GM12873 (cell line): Measurements from ENCODE around the gene SART1.

ENCODE experiments used
- TF ChIP-seq, protein P1 (sequence below): IDR thresholded peaks from 2 replicates; pipeline ENCODE4 v1.5.1; 2012; ENCODE audit warnings: low read depth, mild to moderate bottlenecking, moderate library complexity, low read length, control low read depth; ENCODE audit not compliant: insufficient read depth; ENCODE audit errors: missing control alignments

The SART1 gene

GRCh38 chr11:65968600-65969482 lies 7.3 kb downstream of the SART1 start:
- TF ChIP-seq, protein P1, sequence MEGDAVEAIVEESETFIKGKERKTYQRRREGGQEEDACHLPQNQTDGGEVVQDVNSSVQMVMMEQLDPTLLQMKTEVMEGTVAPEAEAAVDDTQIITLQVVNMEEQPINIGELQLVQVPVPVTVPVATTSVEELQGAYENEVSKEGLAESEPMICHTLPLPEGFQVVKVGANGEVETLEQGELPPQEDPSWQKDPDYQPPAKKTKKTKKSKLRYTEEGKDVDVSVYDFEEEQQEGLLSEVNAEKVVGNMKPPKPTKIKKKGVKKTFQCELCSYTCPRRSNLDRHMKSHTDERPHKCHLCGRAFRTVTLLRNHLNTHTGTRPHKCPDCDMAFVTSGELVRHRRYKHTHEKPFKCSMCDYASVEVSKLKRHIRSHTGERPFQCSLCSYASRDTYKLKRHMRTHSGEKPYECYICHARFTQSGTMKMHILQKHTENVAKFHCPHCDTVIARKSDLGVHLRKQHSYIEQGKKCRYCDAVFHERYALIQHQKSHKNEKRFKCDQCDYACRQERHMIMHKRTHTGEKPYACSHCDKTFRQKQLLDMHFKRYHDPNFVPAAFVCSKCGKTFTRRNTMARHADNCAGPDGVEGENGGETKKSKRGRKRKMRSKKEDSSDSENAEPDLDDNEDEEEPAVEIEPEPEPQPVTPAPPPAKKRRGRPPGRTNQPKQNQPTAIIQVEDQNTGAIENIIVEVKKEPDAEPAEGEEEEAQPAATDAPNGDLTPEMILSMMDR: no peak

GRCh38 chr11:65972116-65972515 lies 10.6 kb downstream of the SART1 start:
- TF ChIP-seq, protein P1: no peak

DNA sequence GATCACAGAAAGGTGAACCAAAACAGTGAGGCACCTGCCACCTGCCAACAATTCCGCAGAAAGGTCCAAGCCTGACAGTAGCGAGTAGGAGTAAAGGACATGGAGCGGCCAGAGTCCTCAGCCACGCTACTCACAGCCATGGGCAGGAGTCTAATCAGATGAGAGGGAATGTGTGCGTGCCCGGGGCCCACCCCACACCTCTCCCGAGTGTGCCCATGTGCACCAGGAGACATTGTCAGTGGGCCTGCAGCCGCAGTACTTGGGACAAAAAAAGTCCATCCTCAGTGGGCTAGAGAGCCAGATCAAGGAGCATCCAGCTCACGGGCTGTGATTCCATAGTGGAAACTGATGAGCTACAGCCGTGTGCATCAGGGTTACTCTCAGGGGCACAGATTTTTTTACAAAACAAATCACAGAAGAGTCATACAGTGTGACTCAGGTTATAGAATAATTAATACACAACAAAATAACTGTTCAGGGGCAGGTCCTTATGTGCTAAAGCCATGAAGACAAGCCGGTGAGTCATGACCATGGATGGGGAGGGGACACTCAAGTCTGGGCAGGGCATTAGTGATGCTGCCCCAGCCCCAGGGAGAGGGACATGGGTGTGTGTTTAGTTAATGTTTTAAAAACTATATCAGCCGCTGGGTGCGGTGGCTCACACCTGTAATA lies 12.0 kb downstream of the SART1 start:
- TF ChIP-seq, protein P1: no peak

DNA sequence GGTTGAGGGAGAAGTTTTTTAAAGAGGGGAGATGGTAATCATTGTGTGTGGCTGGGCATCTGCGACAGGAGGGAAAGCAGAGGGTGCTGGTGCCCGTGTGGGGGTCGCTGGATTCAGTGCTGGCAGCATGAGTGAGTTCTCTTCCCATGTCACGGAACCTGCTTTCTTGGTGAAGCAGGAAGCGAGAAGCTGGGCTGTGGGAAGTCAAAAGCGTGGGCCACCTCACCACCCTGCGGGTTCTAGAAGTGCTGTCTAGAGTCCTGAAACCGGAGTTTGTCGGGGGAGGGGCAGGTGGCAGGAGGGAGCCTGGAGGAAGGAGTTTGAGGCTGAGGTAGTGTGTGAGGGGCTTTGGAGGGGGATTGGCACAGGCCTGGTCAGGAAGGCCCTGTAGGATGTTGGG lies 14.2 kb downstream of the SART1 start:
- TF ChIP-seq, protein P1: no peak

- TF ChIP-seq, protein P1: no peak
Observed at GRCh38 chr11:65976216-65977176, 15.0 kb downstream of the SART1 start.

DNA sequence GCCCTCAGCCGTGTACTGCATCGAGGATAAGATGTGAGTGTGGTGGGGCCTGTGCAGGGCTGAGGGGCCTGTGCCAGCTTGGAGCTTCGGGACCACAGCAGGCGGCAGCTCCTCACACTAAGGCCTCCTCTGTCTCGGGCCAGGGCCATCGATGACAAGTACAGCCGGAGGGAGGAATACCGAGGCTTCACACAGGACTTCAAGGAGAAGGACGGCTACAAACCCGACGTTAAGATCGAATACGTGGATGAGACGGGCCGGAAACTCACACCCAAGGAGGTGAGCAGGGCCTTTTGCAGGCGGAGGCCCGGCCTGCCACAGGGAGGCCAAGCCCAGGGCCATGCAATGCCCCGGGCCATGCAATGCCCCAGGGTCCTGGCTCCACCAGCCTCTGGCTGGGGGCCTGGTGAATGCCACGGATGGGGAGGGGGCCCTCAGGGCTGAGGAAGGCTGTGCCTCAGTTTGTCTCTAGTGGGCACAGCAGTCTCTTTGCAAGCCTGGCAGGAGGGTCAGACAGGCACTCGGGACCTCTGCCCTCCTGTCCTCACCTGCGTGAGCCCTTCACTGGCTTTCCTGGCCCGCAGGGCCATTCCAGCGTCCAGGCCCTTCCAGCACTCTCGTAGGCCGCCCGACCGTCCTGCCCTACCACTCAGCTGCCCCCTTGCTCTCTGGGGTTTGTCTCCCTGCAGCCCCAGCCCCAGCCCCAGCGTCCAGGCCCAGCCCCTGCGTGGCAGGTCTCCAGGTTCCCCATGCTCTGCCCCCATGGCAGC lies 16.3 kb downstream of the SART1 start:
- TF ChIP-seq, protein P1: no peak
